Stomach (tissue), 9 donors: Measurements from ENCODE around the gene TUBA1A. TPM values are rescaled to one million over a fixed set of nuclear protein-coding genes. Genes with fewer than 3 reads are reported as not detected.

Experiments used
- DNase-seq, 2 donors: peaks; one replicate each; pipeline versions ENCODE4 v3.0.0 to v3.0.0-alpha.2; 2013 to 2019
- H3K27ac ChIP-seq, 5 donors: fragments of 200-600 bp in 4 of 5; sonication (generic) in 4 of 5; one replicate each; pipeline ENCODE4 v1.5.1; 2013 to 2019; ENCODE audit warnings: mild to moderate bottlenecking in 1 of 5, moderate library complexity in 1 of 5
- H3K27me3 ChIP-seq, 3 donors: fragments of 200-600 bp; sonication (generic); one replicate each; pipeline ENCODE4 v1.5.1; 2017 to 2019; ENCODE audit warnings: mixed run types in 1 of 3
- H3K36me3 ChIP-seq, 4 donors: fragments of 200-600 bp; sonication (generic); 1 replicate in 3 of 4; 2 replicates in 1 of 4; pipeline ENCODE4 v1.5.1; 2016 to 2019
- H3K4me1 ChIP-seq, 4 donors: fragments of 200-600 bp; sonication (generic); one replicate each; pipeline ENCODE4 v1.5.1; 2016 to 2019
- H3K4me3 ChIP-seq, 4 donors: fragments of 200-600 bp; sonication (generic) in 3 of 4; one replicate each; pipeline ENCODE4 v1.5.1; 2016 to 2019; ENCODE audit warnings: mild to moderate bottlenecking in 1 of 4
- H3K9me3 ChIP-seq, 4 donors: fragments of 200-600 bp; sonication (generic); one replicate each; pipeline ENCODE4 v1.5.1; 2016 to 2019
- EP300 ChIP-seq: sonication (generic); formaldehyde crosslinking; IDR thresholded peaks from one replicate; pipeline ENCODE4 v1.6.1; 2017; ENCODE audit warnings: antibody characterized with exemption
- POLR2A ChIP-seq, 4 donors: fragments of 450-650 bp; IDR thresholded peaks; one replicate each; pipeline ENCODE4 v1.6.1; 2016; ENCODE audit warnings: antibody characterized with exemption in 4 of 4, control low read depth in 2 of 4, mild to moderate bottlenecking in 1 of 4, moderate library complexity in 1 of 4
- POLR2AphosphoS5 ChIP-seq, 3 donors: sonication (generic); formaldehyde crosslinking; IDR thresholded peaks; one replicate each; pipeline ENCODE4 v1.6.1; 2016; ENCODE audit warnings: antibody characterized with exemption in 3 of 3
- WGBS, 5 donors: extraction: QIAGEN DNeasy Blood & Tissue Kit in 3 of 5; methylation state at CpG; one replicate each; pipeline versions ENCODE4 v1.1.5 to v1.1.7; 2013 to 2018; 5-methylcytosine and 5-hydroxymethylcytosine counted together
- intact Hi-C: fragments of 100-400 bp; cut with DNase I; formaldehyde crosslinking; loops from one replicate; pipeline ENCODE4 v1.15.1; 2023; ENCODE audit warnings: low total_unique reads
- polyA plus RNA-seq, 3 donors: library from polyadenylated mRNA; stranded (reverse); fragments of 200-250 nt; gene quantifications; one replicate each; pipeline ENCODE4 v1.2.3, GENCODE V29; 2013
- total RNA-seq, 5 donors: library from RNA; depleted of rRNA; stranded (reverse); fragments of >200 nt; gene quantifications; one replicate each; pipeline versions ENCODE4 v1.1.0 to v1.2.3, GENCODE V29; 2014 to 2016
- TF ChIP-seq, protein P1 (sequence below), 7 experiments: fragments of 450-650 bp in 4 of 7; fragments of 200-600 bp in 3 of 7; sonication (generic) in 3 of 7; IDR thresholded peaks; one replicate each; pipeline ENCODE4 v1.5.1; 2016 to 2019; ENCODE audit warnings: antibody characterized with exemption in 7 of 7, control low read depth in 2 of 7, mild to moderate bottlenecking in 1 of 7
- donor health status: healthy with polysubstance abuse.
- donor health status: Bipolar disorder and iron deficiency.
- donor health status: healthy.

The TUBA1A gene
- total and polyA plus RNA-seq, 8 donors: 64.5 to 279 (median 117) TPM

DNA sequence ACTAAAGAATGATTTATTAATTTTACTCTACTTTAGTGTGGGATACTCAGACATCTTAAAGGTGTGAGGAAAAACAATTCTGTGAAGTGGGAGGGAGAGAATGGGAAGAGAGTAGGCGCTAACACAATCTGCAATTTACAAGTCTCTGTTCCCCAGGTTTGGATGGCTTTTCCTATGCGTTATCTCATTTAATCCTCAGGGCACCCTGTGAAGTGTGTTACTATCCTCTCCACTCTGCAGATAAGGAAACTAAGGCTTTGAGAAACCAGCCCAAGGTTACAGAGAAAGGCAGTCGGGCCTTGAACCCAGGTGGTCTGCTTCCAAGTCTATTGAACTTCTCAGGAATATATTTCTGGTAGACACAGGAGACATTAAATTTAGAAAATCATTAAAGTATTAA lies 39.8 kb upstream of the TUBA1A start:
- no peak for DNase-seq
- Histone ChIP-seq H3K27ac (no peak overlapping the region), H3K27me3 (no peaks in the 10 kb centered on the region), H3K4me3 (no peak overlapping the region), H3K9me3 (no peaks in the 10 kb centered on the region), H3K4me1 (peaks cover under 1 to 37% (median 16%) of the 10 kb centered on the region in 4 donors), H3K36me3 (no peaks in the 10 kb centered on the region)
- intact Hi-C loops: no loop called here
- WGBS, 5 donors: 79 to 89% (median 83%) methylated on average over 3 of the region's 3 CpGs
- TF ChIP-seq, protein P1, sequence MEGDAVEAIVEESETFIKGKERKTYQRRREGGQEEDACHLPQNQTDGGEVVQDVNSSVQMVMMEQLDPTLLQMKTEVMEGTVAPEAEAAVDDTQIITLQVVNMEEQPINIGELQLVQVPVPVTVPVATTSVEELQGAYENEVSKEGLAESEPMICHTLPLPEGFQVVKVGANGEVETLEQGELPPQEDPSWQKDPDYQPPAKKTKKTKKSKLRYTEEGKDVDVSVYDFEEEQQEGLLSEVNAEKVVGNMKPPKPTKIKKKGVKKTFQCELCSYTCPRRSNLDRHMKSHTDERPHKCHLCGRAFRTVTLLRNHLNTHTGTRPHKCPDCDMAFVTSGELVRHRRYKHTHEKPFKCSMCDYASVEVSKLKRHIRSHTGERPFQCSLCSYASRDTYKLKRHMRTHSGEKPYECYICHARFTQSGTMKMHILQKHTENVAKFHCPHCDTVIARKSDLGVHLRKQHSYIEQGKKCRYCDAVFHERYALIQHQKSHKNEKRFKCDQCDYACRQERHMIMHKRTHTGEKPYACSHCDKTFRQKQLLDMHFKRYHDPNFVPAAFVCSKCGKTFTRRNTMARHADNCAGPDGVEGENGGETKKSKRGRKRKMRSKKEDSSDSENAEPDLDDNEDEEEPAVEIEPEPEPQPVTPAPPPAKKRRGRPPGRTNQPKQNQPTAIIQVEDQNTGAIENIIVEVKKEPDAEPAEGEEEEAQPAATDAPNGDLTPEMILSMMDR (IDR thresholded peaks at IDR 0.05): no peak
- TF ChIP-seq POLR2A (IDR thresholded peaks at IDR 0.05) (no peak), EP300 (no peak), POLR2AphosphoS5 (IDR thresholded peaks at IDR 0.05) (no peak)

DNA sequence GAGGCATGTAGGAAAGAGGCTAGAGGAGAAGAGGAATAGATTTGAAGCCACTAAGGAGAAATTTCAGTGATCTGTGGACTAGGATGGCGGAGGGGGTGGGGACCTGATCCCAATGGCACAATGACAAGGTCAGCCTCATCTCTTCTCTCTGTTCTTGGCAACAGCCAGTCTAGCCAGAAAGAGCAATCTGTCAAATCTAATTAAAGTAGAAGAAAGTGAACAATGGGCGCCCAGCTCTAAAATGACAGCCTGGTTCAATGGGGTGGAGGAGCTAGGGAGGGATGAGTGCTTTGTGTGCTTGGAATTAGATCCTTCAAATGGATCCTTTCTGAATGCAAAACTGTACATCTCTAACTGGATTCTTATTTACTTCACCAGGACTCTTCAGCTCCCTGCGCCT lies 38.8 kb upstream of the TUBA1A start:
- DNase-seq: no peak
- H3K36me3 ChIP-seq: no peaks in the 10 kb centered on the region
- no peak overlapping the region for H3K4me3 ChIP-seq
- H3K27ac ChIP-seq: no peak overlapping the region
- intact Hi-C loops: no loop called here
- H3K27me3 ChIP-seq: no peaks in the 10 kb centered on the region
- no peak for TF ChIP-seq POLR2A (IDR thresholded peaks at IDR 0.05)
- TF ChIP-seq EP300: no peak
- TF ChIP-seq, protein P1 (IDR thresholded peaks at IDR 0.05): no peak
- no peak for TF ChIP-seq POLR2AphosphoS5 (IDR thresholded peaks at IDR 0.05)
- 90 to 98% (median 96%) methylated on average over 3 of the region's 3 CpGs for WGBS, 5 donors
- peaks cover 0 to 36% (median 9%) of the 10 kb centered on the region in 4 donors for H3K4me1 ChIP-seq
- no peaks in the 10 kb centered on the region for H3K9me3 ChIP-seq

DNA sequence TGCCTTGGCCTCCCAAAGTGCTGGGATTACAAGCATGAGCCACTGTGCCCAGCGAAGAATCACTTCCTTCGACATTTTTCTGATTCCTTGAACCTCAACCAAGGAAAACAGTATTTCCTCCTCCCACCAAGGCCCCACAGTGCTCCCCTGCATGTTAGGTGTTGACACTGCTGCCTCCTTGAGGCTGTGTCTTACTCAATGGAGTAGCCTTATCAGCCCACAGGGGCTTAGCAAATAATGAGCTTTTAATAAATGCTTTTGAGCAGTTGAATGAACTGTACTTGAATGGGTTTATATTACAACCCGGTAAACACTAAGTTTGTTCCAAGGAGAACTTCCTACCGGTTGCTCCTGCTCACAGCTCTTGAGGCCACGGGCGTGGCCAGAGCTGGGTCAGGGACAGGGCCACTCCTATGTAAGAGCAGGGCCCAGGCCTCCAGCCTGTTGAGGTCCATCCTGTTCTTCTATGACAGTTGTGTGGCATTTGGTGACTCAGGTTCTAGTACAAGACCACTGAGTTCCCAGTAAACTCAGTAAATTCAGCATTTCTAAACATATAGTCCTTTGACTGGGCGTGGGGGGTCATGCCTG lies 36.8 kb upstream of the TUBA1A start:
- 33 to 63% (median 55%) methylated on average over 7 of the region's 7 CpGs for WGBS, 5 donors
- H3K4me3 ChIP-seq: no peak overlapping the region
- H3K4me1 ChIP-seq: peaks cover 0 to 33% (median 4%) of the 10 kb centered on the region in 4 donors
- DNase-seq: peak in 1 of 2 donors; percentile 38
- no peak overlapping the region for H3K27ac ChIP-seq
- no peaks in the 10 kb centered on the region for H3K9me3 ChIP-seq
- TF ChIP-seq POLR2A (IDR thresholded peaks at IDR 0.05) (no peak), EP300 (no peak), POLR2AphosphoS5 (IDR thresholded peaks at IDR 0.05) (no peak)
- TF ChIP-seq, protein P1 (IDR thresholded peaks at IDR 0.05): no peak
- intact Hi-C loops: no loop called here
- no peaks in the 10 kb centered on the region for H3K27me3 ChIP-seq
- no peaks in the 10 kb centered on the region for H3K36me3 ChIP-seq

DNA sequence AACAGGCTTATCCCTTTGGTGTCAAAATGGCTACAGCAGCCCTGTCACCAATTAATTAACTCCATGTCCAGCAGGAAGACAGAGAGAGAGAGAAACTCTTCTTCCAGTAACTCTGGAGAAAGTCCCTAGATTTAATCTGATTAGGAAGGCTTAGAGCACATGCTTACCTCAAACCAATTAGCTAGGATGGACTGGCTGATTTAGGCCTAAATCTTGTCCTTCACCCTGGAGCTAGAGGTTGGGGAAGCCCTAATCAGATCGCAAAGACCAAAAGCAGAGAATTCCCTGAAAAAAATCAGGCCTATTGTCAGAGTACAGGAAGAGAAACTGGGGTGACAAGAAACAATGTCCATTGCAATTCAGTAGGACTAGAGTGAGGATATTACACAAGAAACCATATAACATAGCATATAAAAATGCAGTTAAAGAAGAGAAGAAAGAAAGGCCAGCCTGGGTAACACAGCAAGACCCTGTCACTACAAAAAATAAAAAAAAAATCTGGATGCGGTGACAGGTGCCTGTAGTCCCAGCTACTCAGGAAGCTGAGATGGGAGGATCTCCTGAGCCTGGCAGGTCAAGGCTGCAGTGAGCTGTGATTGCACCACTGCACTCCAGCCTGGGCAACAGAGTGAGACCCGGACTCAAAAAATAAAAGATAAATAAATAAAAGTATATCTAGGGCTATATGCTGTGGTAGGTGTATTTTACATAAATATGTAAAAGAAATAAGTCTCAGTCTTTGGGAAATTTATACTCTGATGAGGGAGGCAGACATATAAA lies 34.9 kb upstream of the TUBA1A start:
- DNase-seq: no peak
- Histone ChIP-seq H3K9me3 (no peaks in the 10 kb centered on the region), H3K36me3 (no peaks in the 10 kb centered on the region), H3K4me3 (no peak overlapping the region), H3K4me1 (peaks cover 0 to 33% (median 4%) of the 10 kb centered on the region in 4 donors), H3K27me3 (no peaks in the 10 kb centered on the region), H3K27ac (peak overlapping the region in 1 of 5 donors; percentile 80)
- TF ChIP-seq EP300 (no peak), POLR2AphosphoS5 (IDR thresholded peaks at IDR 0.05) (no peak), POLR2A (IDR thresholded peaks at IDR 0.05) (no peak)
- TF ChIP-seq, protein P1 (IDR thresholded peaks at IDR 0.05): no peak
- 85 to 91% (median 88%) methylated on average over 3 of the region's 3 CpGs for WGBS, 5 donors
- intact Hi-C loops: no loop called here
